HCT116 (cell line): ENCODE data around the gene APBB2. TPM values are rescaled to one million over a fixed set of nuclear protein-coding genes. Genes with fewer than 3 reads are reported as not detected.

ENCODE experiments used
- ATAC-seq: fragments of 200-7000 bp; cut with Tn5 transposase; 2 replicates; pipeline ENCODE4 v1.9.1; 2020; ENCODE audit warnings: mild to moderate bottlenecking, moderate library complexity
- BruUV-seq: library from RNA; stranded (reverse); fragments of 400-500 nt; replicated peaks from 2 replicates; lab custom pipeline; 2021; lab: Mats Ljungman, UMichigan
- CTCF ChIA-PET: fragments of 300-600 bp; sonication (Branson Sonifier 250); formaldehyde crosslinking; loops from one replicate; lab custom pipeline; 2021; ENCODE audit warnings: antibody characterized with exemption; lab: Charles Lee
- POLR2A ChIA-PET: fragments of 300-600, 350-600 bp; sonication (Branson Sonifier 250); formaldehyde crosslinking; loops from one replicate; lab custom pipeline; 2021; ENCODE audit warnings: antibody characterized with exemption; lab: Charles Lee
- RAD21 ChIA-PET, 2 experiments: fragments of 300-600 bp; sonication (Branson Sonifier 250); formaldehyde crosslinking; loops; one replicate each; lab custom pipeline; 2023; ENCODE audit warnings: low total read pairs in 2 of 2; ENCODE audit not compliant: uncharacterized antibody in 2 of 2, unreplicated experiment in 2 of 2, low non-redundant PET in 1 of 2; lab: Charles Lee
- DNase-seq: peaks from one replicate; pipeline ENCODE4 v3.0.0-alpha.2; 2010; ENCODE audit warnings: low read depth, low spot score
- H2AFZ ChIP-seq: fragments of 200-600 bp; shearing (Covaris generic), sonication (generic); 2 replicates; pipeline ENCODE4 v1.6.1; 2017; ENCODE audit warnings: low read depth, mixed run types, mixed read lengths, antibody characterized with exemption, low read length; ENCODE audit not compliant: poor library complexity, severe bottlenecking
- H3K27ac ChIP-seq: 2 replicates; pipeline ENCODE4 v1.5.1; 2012; ENCODE audit warnings: low read depth, low read length
- H3K27me3 ChIP-seq: fragments of 200-600 bp; sonication (generic); 2 replicates; pipeline ENCODE4 v1.6.1; 2016; ENCODE audit warnings: mixed run types, low read length, mixed read lengths; ENCODE audit not compliant: insufficient read depth
- H3K36me3 ChIP-seq, 2 experiments: fragments of 200-500 bp in 1 of 2; fragments of 200-600 bp in 1 of 2; sonication (Bioruptor generic) in 1 of 2; sonication (generic) in 1 of 2; 2 replicates each; pipeline versions ENCODE4 v1.5.1 to v1.6.1; 2014 to 2016; ENCODE audit warnings: low read length in 2 of 2, inconsistent platforms in 1 of 2, mixed read lengths in 1 of 2, mixed run types in 1 of 2; ENCODE audit not compliant: insufficient read depth in 2 of 2, control insufficient read depth in 1 of 2
- H3K4me1 ChIP-seq, 2 experiments: fragments of 200-600 bp in 1 of 2; sonication (generic) in 1 of 2; 2 replicates each; pipeline versions ENCODE4 v1.5.1 to v1.6.1; 2012 to 2017; ENCODE audit warnings: low read length in 2 of 2, inconsistent platforms in 1 of 2, mild to moderate bottlenecking in 1 of 2, mixed read lengths in 1 of 2, mixed run types in 1 of 2, moderate library complexity in 1 of 2; ENCODE audit not compliant: insufficient read depth in 2 of 2, control insufficient read depth in 1 of 2
- H3K4me2 ChIP-seq: fragments of 200-600 bp; sonication (generic); 2 replicates; pipeline ENCODE4 v1.6.1; 2017; ENCODE audit warnings: mixed run types, low read length, mixed read lengths
- H3K4me3 ChIP-seq, 2 experiments: fragments of 200-600 bp in 1 of 2; sonication (generic) in 1 of 2; replicated peaks in 1 of 2; 2 replicates each; pipeline ENCODE4 v1.5.1; 2011 to 2016; ENCODE audit warnings: low read length in 2 of 2, control low read depth in 1 of 2, low read depth in 1 of 2, mild to moderate bottlenecking in 1 of 2, mixed read lengths in 1 of 2, mixed run types in 1 of 2
- H3K79me2 ChIP-seq: fragments of 200-600 bp; sonication (generic); 2 replicates; pipeline ENCODE4 v1.6.1; 2017; ENCODE audit warnings: mild to moderate bottlenecking, mixed run types, low read length, moderate library complexity, mixed read lengths; ENCODE audit not compliant: insufficient read depth
- H3K9ac ChIP-seq: fragments of 200-600 bp; sonication (generic); 2 replicates; pipeline ENCODE4 v1.6.1; 2016; ENCODE audit warnings: low read length, mixed read lengths
- H3K9me2 ChIP-seq: fragments of 200-600 bp; sonication (generic), shearing (Covaris generic); 2 replicates; pipeline ENCODE4 v1.6.1; 2017; ENCODE audit warnings: mixed run types, mild to moderate bottlenecking, moderate library complexity; ENCODE audit not compliant: insufficient read depth
- H3K9me3 ChIP-seq, 2 experiments: fragments of 200-500 bp in 1 of 2; fragments of 200-600 bp in 1 of 2; sonication (Bioruptor generic) in 1 of 2; sonication (generic) in 1 of 2; 2 replicates each; pipeline ENCODE4 v1.6.1; 2014 to 2017; ENCODE audit warnings: low read length in 2 of 2, mixed read lengths in 2 of 2, inconsistent platforms in 1 of 2, low read depth in 1 of 2, mild to moderate bottlenecking in 1 of 2, mixed run types in 1 of 2, moderate library complexity in 1 of 2; ENCODE audit not compliant: control insufficient read depth in 1 of 2, insufficient read depth in 1 of 2
- H4K20me1 ChIP-seq: fragments of 200-600 bp; sonication (generic), shearing (Covaris generic); 2 replicates; pipeline ENCODE4 v1.6.1; 2017; ENCODE audit warnings: mixed run types, mild to moderate bottlenecking, moderate library complexity; ENCODE audit not compliant: insufficient read depth
- CBX3 ChIP-seq: IDR thresholded peaks from 2 replicates; pipeline ENCODE4 v1.6.1; 2012; ENCODE audit warnings: low read depth
- CEBPB ChIP-seq: IDR thresholded peaks from 2 replicates; pipeline ENCODE4 v1.6.1; 2012; ENCODE audit warnings: low read depth
- CTCF ChIP-seq, 3 experiments: fragments of 200-600 bp in 1 of 3; sonication (generic) in 1 of 3; IDR thresholded peaks in 2 of 3; conservative IDR thresholded peaks in 1 of 3; 2 replicates each; pipeline ENCODE4 v1.5.1; 2012 to 2017; ENCODE audit warnings: low read depth in 2 of 3, low read length in 2 of 3, antibody characterized with exemption in 1 of 3, borderline replicate concordance in 1 of 3, control low read depth in 1 of 3, mild to moderate bottlenecking in 1 of 3, mixed read lengths in 1 of 3, mixed run types in 1 of 3, moderate library complexity in 1 of 3; ENCODE audit not compliant: insufficient read depth in 1 of 3
- EZH2 ChIP-seq: fragments of 200-600 bp; sonication (generic); IDR thresholded peaks from 2 replicates; pipeline ENCODE4 v1.6.1; 2017; ENCODE audit warnings: antibody characterized with exemption, mixed run types
- FOSL1 ChIP-seq: IDR thresholded peaks from 2 replicates; pipeline ENCODE4 v1.6.1; 2012; ENCODE audit warnings: low read depth
- JUND ChIP-seq: IDR thresholded peaks from 2 replicates; pipeline ENCODE4 v1.6.1; 2012
- RAD21 ChIP-seq: IDR thresholded peaks from 2 replicates; pipeline ENCODE4 v1.6.1; 2012; ENCODE audit warnings: low read depth, mild to moderate bottlenecking
- REST ChIP-seq: IDR thresholded peaks from 2 replicates; pipeline ENCODE4 v1.6.1; 2012; ENCODE audit warnings: low read depth
- SIN3A ChIP-seq: IDR thresholded peaks from 2 replicates; pipeline ENCODE4 v1.6.1; 2012; ENCODE audit warnings: low read depth
- SP1 ChIP-seq: IDR thresholded peaks from 2 replicates; pipeline ENCODE4 v1.6.1; 2012; ENCODE audit warnings: low read depth
- SRF ChIP-seq: IDR thresholded peaks from 2 replicates; pipeline ENCODE4 v1.6.1; 2012; ENCODE audit warnings: low read depth
- TCF7L2 ChIP-seq: IDR thresholded peaks from 2 replicates; pipeline ENCODE4 v1.7.0; 2011; ENCODE audit warnings: borderline replicate concordance, inconsistent platforms; ENCODE audit not compliant: insufficient read depth, insufficient read length; ENCODE audit errors: extremely low read depth
- YY1 ChIP-seq: IDR thresholded peaks from 2 replicates; pipeline ENCODE4 v1.6.1; 2011; ENCODE audit warnings: low read length, low read depth, moderate library complexity, mild to moderate bottlenecking; ENCODE audit not compliant: insufficient replicate concordance; ENCODE audit errors: extremely low read depth
- ZBTB33 ChIP-seq: IDR thresholded peaks from 2 replicates; pipeline ENCODE4 v1.6.1; 2011; ENCODE audit warnings: mild to moderate bottlenecking, low read length, moderate library complexity; ENCODE audit not compliant: insufficient replicate concordance; ENCODE audit errors: extremely low read depth
- ZNF274 ChIP-seq: fragments of 200-500 bp; sonication (Bioruptor generic); IDR thresholded peaks from 2 replicates; pipeline ENCODE4 v1.6.1; 2014; ENCODE audit warnings: mild to moderate bottlenecking, low read depth, low read length, inconsistent platforms
- intact Hi-C: fragments of 100-400 bp; cut with micrococcal nuclease; formaldehyde crosslinking; loops from 2 replicates; pipeline ENCODE4 v1.10.0; 2022
- total RNA-seq: library from RNA; stranded (reverse); gene quantifications from one replicate; pipeline ENCODE4 v1.2.1, GENCODE V29; 2021; ENCODE audit not compliant: unreplicated experiment

The APBB2 gene
- total RNA-seq, 1 experiment from 2014 or later, result 72.5 TPM

GRCh38 chr4:40825014-40825838, 389.1 kb downstream of the APBB2 start:
- ATAC-seq (no peak), DNase-seq (no peak)
- RAD21 ChIA-PET, result no interaction called here
- Histone ChIP-seq H3K36me3 (peaks cover 7 to 13% of the 10 kb centered on the region in 2 experiments; a peak in 2 of 4 replicates), H3K4me1 (no peaks in the 10 kb centered on the region), H3K4me3 (no peak overlapping the region), H3K27me3 (no peaks in the 10 kb centered on the region), H3K79me2 (no peaks in the 10 kb centered on the region), H3K9me3 (no peaks in the 10 kb centered on the region), H3K9me2 (no peaks in the 10 kb centered on the region), H4K20me1 (no peaks in the 10 kb centered on the region), H3K4me2 (no peak overlapping the region), H3K27ac (no peak overlapping the region), H2AFZ (no peak overlapping the region), H3K9ac (no peak overlapping the region)
- CTCF ChIA-PET, result interaction anchor here (2.2 kb wide), 1 partner anchor 16 kb away, joined by 6 read pairs; no protein-coding TSS in a partner anchor
- intact Hi-C loops, result no loop called here
- TF ChIP-seq CEBPB (no peak), CBX3 (no peak), ZNF274 (no peak), JUND (no peak), SP1 (no peak), FOSL1 (no peak), RAD21 (no peak), ZBTB33 (no peak), CTCF (IDR thresholded peaks at IDR 0.05 in 2 of 3, conservative IDR thresholded peaks at IDR 0.05 in 1 of 3; ENCODE audit: borderline replicate concordance in 1 of 3, insufficient read depth in 1 of 3, low read depth in 2 of 3, low read length in 2 of 3) (no peak), TCF7L2 (no peak), SIN3A (no peak), SRF (no peak), YY1 (no peak), REST (no peak), EZH2 (no peak)
- POLR2A ChIA-PET, result no interaction called here
- BruUV-seq, result no TSS peak
